Activated CD4-positive, alpha-beta memory T cell treated with anti-CD3 and anti-CD28 coated beads for 36 hours (primary cell): ENCODE data around the gene MYO7A. TPM values are rescaled to one million over a fixed set of nuclear protein-coding genes. Genes with fewer than 3 reads are reported as not detected.

ENCODE experiments used
- CTCF ChIA-PET: fragments of 350-600 bp; sonication (Branson Sonifier 250); formaldehyde crosslinking; loops from one replicate; lab custom pipeline; 2021; ENCODE audit warnings: antibody characterized with exemption, inconsistent platforms; lab: Charles Lee
- POLR2A ChIA-PET: fragments of 350-600 bp; sonication (Branson Sonifier 250); formaldehyde crosslinking; loops from one replicate; lab custom pipeline; 2021; ENCODE audit warnings: antibody characterized with exemption; lab: Charles Lee
- DNase-seq: peaks from one replicate; pipeline ENCODE4 v3.0.0-alpha.2; 2020
- H3K27ac Mint-ChIP-seq: one replicate; pipeline ENCODE4 v1.8.0; 2021; ENCODE audit warnings: mixed read lengths
- H3K27me3 Mint-ChIP-seq: one replicate; pipeline ENCODE4 v1.8.0; 2021; ENCODE audit warnings: mixed read lengths
- H3K36me3 Mint-ChIP-seq: one replicate; pipeline ENCODE4 v1.8.0; 2021; ENCODE audit warnings: mixed read lengths
- H3K4me1 Mint-ChIP-seq: one replicate; pipeline ENCODE4 v1.8.0; 2021; ENCODE audit warnings: low read depth, mixed read lengths
- H3K4me3 Mint-ChIP-seq: one replicate; pipeline ENCODE4 v1.8.0; 2021; ENCODE audit warnings: mild to moderate bottlenecking, mixed read lengths
- H3K9me3 Mint-ChIP-seq: one replicate; pipeline ENCODE4 v1.8.0; 2021; ENCODE audit warnings: mixed read lengths
- intact Hi-C: fragments of 100-400 bp; cut with micrococcal nuclease; formaldehyde crosslinking; loops from one replicate; pipeline ENCODE4 v1.15.1; 2023
- total RNA-seq, 2 experiments: library from RNA; stranded (reverse); gene quantifications; one replicate each; pipeline ENCODE4 v1.2.3, GENCODE V29; 2021

Gene MYO7A
- total RNA-seq, 2 experiments from 2014 or later: 0.29 to 0.38 TPM

GRCh38 chr11:77176996-77177395 lies 49.0 kb downstream of the MYO7A start:
- Mint-ChIP-seq H3K4me3 (no peak overlapping the region), H3K9me3 (no peaks in the 10 kb centered on the region), H3K27me3 (no peaks in the 10 kb centered on the region), H3K36me3 (no peaks in the 10 kb centered on the region), H3K4me1 (no peaks in the 10 kb centered on the region), H3K27ac (no peak overlapping the region)
- intact Hi-C loops: no loop called here
- ChIA-PET POLR2A (no interaction called here), CTCF (no interaction called here)
- no peak for DNase-seq

DNA sequence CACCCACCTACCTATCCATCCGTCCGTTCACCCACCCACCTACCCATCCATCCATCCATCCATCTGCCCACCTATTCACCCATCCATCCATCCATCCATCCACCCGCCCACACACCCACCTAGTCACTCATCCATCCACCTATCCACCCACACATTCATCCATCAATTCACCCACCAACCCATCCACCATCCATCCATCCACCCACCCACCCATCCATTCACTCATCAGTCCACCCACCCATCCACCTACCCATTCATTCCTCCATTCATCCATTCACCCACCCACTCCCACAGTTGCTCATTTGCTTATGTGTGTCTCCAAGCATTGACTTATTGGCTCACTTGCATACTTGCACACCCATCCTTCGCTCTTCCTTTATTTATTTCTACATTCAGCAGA lies 50.1 kb downstream of the MYO7A start:
- Mint-ChIP-seq H3K36me3 (no peaks in the 10 kb centered on the region), H3K4me1 (no peaks in the 10 kb centered on the region), H3K27me3 (no peaks in the 10 kb centered on the region), H3K27ac (no peak overlapping the region), H3K9me3 (no peaks in the 10 kb centered on the region), H3K4me3 (no peak overlapping the region)
- intact Hi-C loops: no loop called here
- POLR2A ChIA-PET: no interaction called here
- CTCF ChIA-PET: interaction anchor here (1.8 to 2.6 kb wide), 2 partner anchors 10 to 51 kb away, joined by 8 to 10 read pairs; no protein-coding TSS in a partner anchor
- no peak for DNase-seq

GRCh38 chr11:77179048-77179447 lies 51.0 kb downstream of the MYO7A start:
- Mint-ChIP-seq H3K9me3 (no peaks in the 10 kb centered on the region), H3K27ac (no peak overlapping the region)
- CTCF ChIA-PET: interaction anchor here (1.8 to 2.6 kb wide), 2 partner anchors 9 to 52 kb away, joined by 8 to 10 read pairs; no protein-coding TSS in a partner anchor

GRCh38 chr11:77179681-77180080 lies 51.6 kb downstream of the MYO7A start:
- H3K27ac Mint-ChIP-seq: no peak overlapping the region
- no peaks in the 10 kb centered on the region for H3K9me3 Mint-ChIP-seq
- no peaks in the 10 kb centered on the region for H3K4me1 Mint-ChIP-seq
- DNase-seq: no peak
- ChIA-PET POLR2A (no interaction called here), CTCF (interaction anchor here (1.1 to 2.6 kb wide), 3 partner anchors 9 to 368 kb away, joined by 3 to 10 read pairs (median 8); no protein-coding TSS in a partner anchor)
- H3K36me3 Mint-ChIP-seq: no peaks in the 10 kb centered on the region
- H3K4me3 Mint-ChIP-seq: no peak overlapping the region
- no peaks in the 10 kb centered on the region for H3K27me3 Mint-ChIP-seq
- intact Hi-C loops: no loop called here

More at GRCh38 chr11:77179048-77179447, 51.0 kb downstream of the MYO7A start:
- H3K27me3 Mint-ChIP-seq: no peaks in the 10 kb centered on the region
- POLR2A ChIA-PET: no interaction called here
- intact Hi-C loops: no loop called here
- DNase-seq: no peak
- no peaks in the 10 kb centered on the region for H3K4me1 Mint-ChIP-seq
- no peak overlapping the region for H3K4me3 Mint-ChIP-seq
- H3K36me3 Mint-ChIP-seq: no peaks in the 10 kb centered on the region

GRCh38 chr11:77180346-77180745 lies 52.3 kb downstream of the MYO7A start:
- no peaks in the 10 kb centered on the region for H3K27me3 Mint-ChIP-seq
- POLR2A ChIA-PET: no interaction called here
- CTCF ChIA-PET: interaction anchor here (1.1 to 2.6 kb wide), 2 partner anchors 53 to 368 kb away, joined by 3 to 8 read pairs; no protein-coding TSS in a partner anchor
- H3K9me3 Mint-ChIP-seq: no peaks in the 10 kb centered on the region
- intact Hi-C loops: no loop called here
- no peaks in the 10 kb centered on the region for H3K36me3 Mint-ChIP-seq
- no peaks in the 10 kb centered on the region for H3K4me1 Mint-ChIP-seq
- no peak overlapping the region for H3K27ac Mint-ChIP-seq
- no peak for DNase-seq
- no peak overlapping the region for H3K4me3 Mint-ChIP-seq

DNA sequence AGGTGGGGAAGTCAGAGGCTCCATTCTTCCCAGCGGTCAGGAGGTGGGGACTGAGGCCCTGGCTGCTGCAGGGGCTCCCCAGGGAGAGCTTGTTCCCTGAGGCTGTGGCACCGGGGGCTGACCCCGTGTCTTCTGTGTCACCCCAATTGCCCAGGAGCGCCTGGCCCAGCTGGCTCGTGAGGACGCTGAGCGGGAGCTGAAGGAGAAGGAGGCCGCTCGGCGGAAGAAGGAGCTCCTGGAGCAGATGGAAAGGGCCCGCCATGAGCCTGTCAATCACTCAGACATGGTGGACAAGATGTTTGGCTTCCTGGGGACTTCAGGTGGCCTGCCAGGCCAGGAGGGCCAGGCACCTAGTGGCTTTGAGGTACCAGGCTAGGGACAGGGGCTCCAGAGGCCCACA lies 53.2 kb downstream of the MYO7A start:
- ChIA-PET POLR2A (no interaction called here), CTCF (no interaction called here)
- no peak overlapping the region for H3K27ac Mint-ChIP-seq
- H3K4me1 Mint-ChIP-seq: no peaks in the 10 kb centered on the region
- DNase-seq: no peak
- no peak overlapping the region for H3K4me3 Mint-ChIP-seq
- intact Hi-C loops: no loop called here
- no peaks in the 10 kb centered on the region for H3K36me3 Mint-ChIP-seq
- no peaks in the 10 kb centered on the region for H3K27me3 Mint-ChIP-seq
- no peaks in the 10 kb centered on the region for H3K9me3 Mint-ChIP-seq

DNA sequence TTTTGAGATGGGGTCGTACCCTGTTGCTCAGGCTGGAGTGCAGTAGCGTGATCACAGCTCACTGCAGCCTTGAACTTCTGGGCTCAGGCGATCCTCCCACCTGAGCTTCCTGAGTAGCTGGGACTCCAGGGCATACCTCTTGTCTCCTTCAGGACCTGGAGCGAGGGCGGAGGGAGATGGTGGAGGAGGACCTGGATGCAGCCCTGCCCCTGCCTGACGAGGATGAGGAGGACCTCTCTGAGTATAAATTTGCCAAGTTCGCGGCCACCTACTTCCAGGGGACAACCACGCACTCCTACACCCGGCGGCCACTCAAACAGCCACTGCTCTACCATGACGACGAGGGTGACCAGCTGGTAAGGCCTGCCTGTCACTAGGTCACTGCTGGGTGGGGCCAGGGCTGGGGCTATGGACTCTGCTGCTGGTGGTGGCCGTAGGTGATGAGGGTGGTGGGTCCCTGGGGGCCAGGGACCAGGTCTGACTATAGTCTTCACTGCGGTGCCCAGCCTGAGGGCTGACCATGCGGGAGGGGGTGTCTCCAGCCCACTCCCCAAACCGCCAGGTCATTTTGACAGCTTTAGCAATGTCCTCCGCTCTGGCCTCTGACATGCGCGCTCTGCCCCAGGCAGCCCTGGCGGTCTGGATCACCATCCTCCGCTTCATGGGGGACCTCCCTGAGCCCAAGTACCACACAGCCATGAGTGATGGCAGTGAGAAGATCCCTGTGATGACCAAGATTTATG lies 53.9 kb downstream of the MYO7A start:
- Mint-ChIP-seq H3K36me3 (no peaks in the 10 kb centered on the region), H3K27ac (no peak overlapping the region), H3K4me1 (peaks cover 3% of the 10 kb centered on the region), H3K4me3 (no peak overlapping the region), H3K9me3 (no peaks in the 10 kb centered on the region), H3K27me3 (no peaks in the 10 kb centered on the region)
- intact Hi-C loops: no loop called here
- CTCF ChIA-PET: interaction anchor here (1.5 kb wide), 1 partner anchor 55 kb away, joined by 6 read pairs; no protein-coding TSS in a partner anchor
- POLR2A ChIA-PET: no interaction called here
- DNase-seq: no peak

DNA sequence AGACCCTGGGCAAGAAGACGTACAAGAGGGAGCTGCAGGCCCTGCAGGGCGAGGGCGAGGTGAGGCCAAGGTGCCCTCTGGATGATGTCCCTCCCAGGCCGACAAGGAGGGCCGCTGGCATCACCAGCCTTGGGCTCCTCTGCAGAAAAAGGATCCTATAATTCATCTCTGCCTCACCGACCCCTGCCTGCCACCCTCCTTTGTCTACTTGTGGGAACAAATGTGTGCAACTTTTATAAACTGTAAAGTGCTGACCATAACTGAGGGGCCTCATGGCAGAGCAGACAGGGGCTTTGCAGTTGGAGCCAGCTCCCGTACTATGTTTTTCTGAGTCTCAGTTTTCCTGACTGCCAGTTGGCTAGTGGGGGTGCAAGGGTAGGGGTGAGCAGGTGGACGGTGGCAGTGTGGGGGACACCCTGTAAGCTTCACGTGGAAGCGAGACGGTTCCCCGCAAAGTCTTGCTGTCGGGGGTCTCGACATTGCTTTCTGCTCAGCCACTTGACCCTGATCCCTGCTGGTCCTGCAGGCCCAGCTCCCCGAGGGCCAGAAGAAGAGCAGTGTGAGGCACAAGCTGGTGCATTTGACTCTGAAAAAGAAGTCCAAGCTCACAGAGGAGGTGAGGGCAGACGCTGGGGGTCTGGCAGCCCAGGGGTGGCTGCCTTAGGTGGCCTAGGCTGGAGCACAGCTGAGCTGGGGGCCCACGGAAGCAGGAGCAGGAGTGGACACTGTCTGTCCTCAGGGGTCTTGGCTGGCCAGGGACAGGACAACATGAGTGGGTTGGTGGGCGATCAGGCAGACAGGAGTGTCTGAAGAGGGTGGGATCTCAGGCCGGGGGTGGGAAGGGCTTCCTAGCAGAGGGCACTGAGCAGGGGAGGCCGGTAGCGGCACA lies 54.7 kb downstream of the MYO7A start:
- intact Hi-C loops: no loop called here
- no peaks in the 10 kb centered on the region for H3K9me3 Mint-ChIP-seq
- peaks cover 5% of the 10 kb centered on the region for H3K4me1 Mint-ChIP-seq
- H3K27ac Mint-ChIP-seq: no peak overlapping the region
- no peak for DNase-seq
- ChIA-PET CTCF (interaction anchor here (1.5 kb wide), 1 partner anchor 56 kb away, joined by 6 read pairs; no protein-coding TSS in a partner anchor), POLR2A (no interaction called here)
- no peak overlapping the region for H3K4me3 Mint-ChIP-seq
- H3K36me3 Mint-ChIP-seq: no peaks in the 10 kb centered on the region
- no peaks in the 10 kb centered on the region for H3K27me3 Mint-ChIP-seq

DNA sequence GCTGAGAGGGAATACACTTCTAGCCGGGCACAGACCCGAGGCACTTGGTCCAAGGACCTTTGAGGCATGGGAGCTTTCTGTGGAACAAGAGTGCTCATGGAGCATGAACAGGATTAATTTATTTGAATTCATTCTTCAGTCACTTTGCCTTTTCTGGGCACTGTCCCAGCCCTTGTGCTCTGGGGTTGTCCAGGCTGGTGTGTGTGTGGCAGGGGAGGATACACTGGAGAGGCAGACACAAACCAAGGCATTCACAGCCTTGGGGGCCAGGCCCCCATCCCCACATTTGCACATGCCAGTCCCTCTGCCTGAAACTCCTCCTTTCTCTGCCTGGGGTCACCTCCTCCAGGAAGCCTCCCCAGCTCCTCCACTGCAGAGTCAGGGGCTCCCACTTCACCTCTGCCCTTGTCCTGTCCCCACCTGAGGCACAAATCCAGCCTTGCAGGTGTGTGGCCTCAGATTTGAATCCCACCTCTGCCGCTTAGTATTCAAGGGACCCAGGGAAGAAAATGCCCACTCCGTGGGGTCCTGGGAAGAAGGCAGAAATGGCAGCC lies 55.5 kb downstream of the MYO7A start:
- CTCF ChIA-PET: interaction anchor here (1.5 kb wide), 1 partner anchor 56 kb away, joined by 6 read pairs; no protein-coding TSS in a partner anchor
- no peak for DNase-seq
- Mint-ChIP-seq H3K27me3 (no peaks in the 10 kb centered on the region), H3K36me3 (no peaks in the 10 kb centered on the region), H3K4me1 (peaks cover 5% of the 10 kb centered on the region), H3K9me3 (no peaks in the 10 kb centered on the region), H3K27ac (no peak overlapping the region), H3K4me3 (no peak overlapping the region)
- intact Hi-C loops: no loop called here
- POLR2A ChIA-PET: no interaction called here

DNA sequence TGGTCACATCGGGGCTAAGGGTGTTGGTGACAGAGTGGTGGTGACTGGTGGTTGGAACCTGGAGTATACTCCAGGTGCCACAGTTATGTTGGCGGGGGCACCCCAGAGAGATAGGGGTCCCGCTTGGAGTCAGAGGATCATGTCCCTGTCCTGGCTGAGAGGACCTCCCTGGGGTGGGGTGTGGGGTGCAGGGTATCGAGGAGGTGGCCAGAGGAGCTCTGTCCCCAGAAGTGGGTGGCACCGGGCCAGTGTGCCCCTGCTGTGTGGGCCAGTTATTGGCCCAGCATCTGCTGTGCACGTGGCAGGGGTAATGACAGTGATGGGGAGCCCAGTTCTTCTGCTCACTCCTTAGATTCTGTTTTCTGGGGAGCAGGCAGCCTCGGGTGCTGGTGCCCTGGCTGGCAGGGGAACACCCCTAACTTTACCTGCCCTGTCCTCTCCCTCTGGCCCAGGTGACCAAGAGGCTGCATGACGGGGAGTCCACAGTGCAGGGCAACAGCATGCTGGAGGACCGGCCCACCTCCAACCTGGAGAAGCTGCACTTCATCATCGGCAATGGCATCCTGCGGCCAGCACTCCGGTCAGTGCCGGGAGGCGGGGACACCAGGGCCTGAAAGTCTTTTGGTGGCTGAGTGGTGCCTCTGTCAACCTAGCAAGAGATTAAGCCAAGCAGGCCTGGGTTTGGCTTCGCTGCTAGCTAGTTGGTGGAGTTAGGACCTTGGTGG lies 56.3 kb downstream of the MYO7A start:
- Mint-ChIP-seq H3K9me3 (no peaks in the 10 kb centered on the region), H3K36me3 (no peaks in the 10 kb centered on the region), H3K27ac (no peak overlapping the region), H3K27me3 (no peaks in the 10 kb centered on the region), H3K4me3 (no peak overlapping the region), H3K4me1 (peaks cover 5% of the 10 kb centered on the region)
- POLR2A ChIA-PET: no interaction called here
- intact Hi-C loops: no loop called here
- CTCF ChIA-PET: interaction anchor here (0.8 kb wide), 1 partner anchor 57 kb away, joined by 4 read pairs; the partner anchor contains the start of gene MYO7A
- no peak for DNase-seq

DNA sequence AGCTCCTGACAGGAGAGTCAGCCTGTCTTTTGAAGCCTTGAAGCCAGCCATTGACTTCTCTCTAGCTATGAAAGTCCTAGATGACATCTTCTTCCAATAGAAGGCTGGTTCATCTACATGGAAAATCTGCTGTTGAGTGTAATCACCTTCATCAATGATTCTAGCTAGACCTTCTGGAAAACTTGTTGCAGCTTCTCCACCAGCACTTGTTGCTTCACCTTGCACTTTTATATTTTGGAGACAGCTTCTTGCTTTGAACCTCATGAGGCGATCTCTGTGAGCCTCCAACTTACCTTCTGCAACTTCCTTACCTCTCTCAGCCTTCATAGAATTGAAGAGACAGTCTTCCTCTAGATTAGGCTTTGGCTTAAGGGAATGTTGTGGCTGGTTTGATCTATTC lies 58.3 kb downstream of the MYO7A start:
- Mint-ChIP-seq H3K4me3 (no peak overlapping the region), H3K9me3 (no peaks in the 10 kb centered on the region), H3K36me3 (no peaks in the 10 kb centered on the region), H3K27me3 (no peaks in the 10 kb centered on the region), H3K27ac (no peak overlapping the region), H3K4me1 (peaks cover 5% of the 10 kb centered on the region)
- intact Hi-C loops: loop anchor here (5.0 kb wide), 2 partner anchors 34 to 139 kb away; no protein-coding TSS in a partner anchor
- DNase-seq: no peak
- ChIA-PET POLR2A (interaction anchor here (1.9 kb wide), 1 partner anchor 59 kb away, joined by 4 read pairs; no protein-coding TSS in a partner anchor), CTCF (interaction anchor here (1.1 to 6.5 kb wide), 7 partner anchors 10 to 363 kb away, joined by 3 to 149 read pairs (median 9); partner anchors contain the start of gene MYO7A)
